ENCODE data around the gene PLA2G7. TPM values are rescaled to one million over a fixed set of nuclear protein-coding genes. Genes with fewer than 3 reads are reported as not detected.

Gene PLA2G7
- total RNA-seq, 1 donor from 2014 or later, result not detected

DNA sequence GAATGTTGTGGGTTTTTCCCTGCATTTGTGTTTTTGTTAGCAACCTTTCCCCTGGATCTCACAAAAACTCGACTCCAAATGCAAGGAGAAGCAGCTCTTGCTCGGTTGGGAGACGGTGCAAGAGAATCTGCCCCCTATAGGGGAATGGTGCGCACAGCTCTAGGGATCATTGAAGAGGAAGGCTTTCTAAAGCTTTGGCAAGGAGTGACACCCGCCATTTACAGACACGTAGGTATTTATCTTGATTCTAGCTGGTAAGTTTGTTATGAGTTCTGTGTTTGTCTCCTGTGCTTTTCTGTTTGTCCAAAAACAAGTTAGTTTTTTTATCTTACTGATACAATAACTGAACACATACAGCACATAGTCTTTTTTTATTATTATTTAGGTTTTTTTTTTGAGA is 79.4 kb downstream of the PLA2G7 start:
- no peak for DNase-seq (ENCODE audit: low spot score)
- H3K36me3 Mint-ChIP-seq (ENCODE audit: low read depth), result no peaks in the 10 kb centered on the region
- no peaks in the 10 kb centered on the region for H3K9me3 Mint-ChIP-seq

More for the DNA sequence above, 79.4 kb downstream of the PLA2G7 start:
- Mint-ChIP-seq H3K27me3 (ENCODE audit: insufficient read depth) (peaks cover 45% of the 10 kb centered on the region), H3K4me1 (ENCODE audit: low read depth) (peaks cover 11% of the 10 kb centered on the region), H3K4me3 (no peak overlapping the region), H3K27ac (no peak overlapping the region)
- intact Hi-C loops (cut with micrococcal nuclease), result no loop called here

Other genes starting within 250 kb of the PLA2G7 start
- 0.44 and 0.59 TPM in 2 replicates for gene RCAN2, start 243.9 kb downstream of the PLA2G7 start, total RNA-seq
- gene CYP39A1, start 82.6 kb downstream of the PLA2G7 start, total RNA-seq, result not detected in 2 replicates
- not detected in 2 replicates for gene SLC25A27, start 82.4 kb downstream of the PLA2G7 start, total RNA-seq
- gene TDRD6, start 47.5 kb downstream of the PLA2G7 start, total RNA-seq, result not detected in 2 replicates
- gene ANKRD66, start 11.6 kb upstream of the PLA2G7 start, total RNA-seq, result not detected in 2 replicates
- not detected in 2 replicates for gene MEP1A, start 58.0 kb upstream of the PLA2G7 start, total RNA-seq
- gene ADGRF5, start 186.6 kb upstream of the PLA2G7 start, total RNA-seq, result not detected in 2 replicates